Testis (tissue), 3 donors: ENCODE data around the gene DUSP22. TPM values are rescaled to one million over a fixed set of nuclear protein-coding genes. Genes with fewer than 3 reads are reported as not detected.
"Not testable (repeated sequence)": the region's sequence is repeated elsewhere in the genome, so short reads cannot be mapped to it uniquely, and the experiment has no call there.

Experiments
- DNase-seq: peaks from one replicate; pipeline ENCODE4 v3.0.0-alpha.2; 2019
- H3K27ac ChIP-seq, 2 donors: fragments of 200-600 bp; sonication (generic); one replicate each; pipeline ENCODE4 v1.5.1; 2019
- H3K27me3 ChIP-seq: fragments of 200-600 bp; sonication (generic); one replicate; pipeline ENCODE4 v1.5.1; 2019
- H3K36me3 ChIP-seq: fragments of 200-600 bp; sonication (generic); one replicate; pipeline ENCODE4 v1.5.1; 2017; ENCODE audit warnings: low read depth; ENCODE audit errors: missing control alignments
- H3K4me1 ChIP-seq: fragments of 200-600 bp; sonication (generic); one replicate; pipeline ENCODE4 v1.5.1; 2019
- H3K4me3 ChIP-seq, 2 donors: fragments of 200-600 bp; sonication (generic); one replicate each; pipeline ENCODE4 v1.5.1; 2017 to 2019
- H3K9me3 ChIP-seq: fragments of 200-600 bp; sonication (generic); one replicate; pipeline ENCODE4 v1.5.1; 2017
- POLR2A ChIP-seq: fragments of 450-650 bp; IDR thresholded peaks from one replicate; pipeline ENCODE4 v1.6.1; 2017; ENCODE audit warnings: antibody characterized with exemption, mild to moderate bottlenecking, moderate library complexity
- WGBS, 2 donors: methylation state at CpG; one replicate each; pipeline ENCODE4 v1.1.5; 2018; 5-methylcytosine and 5-hydroxymethylcytosine counted together
- intact Hi-C: fragments of 100-400 bp; cut with DNase I; formaldehyde crosslinking; loops from one replicate; pipeline ENCODE4 v1.15.1; 2023; ENCODE audit warnings: low total_unique reads
- polyA plus RNA-seq: library from polyadenylated mRNA; stranded (reverse); fragments of 350-450 nt; fragmentation: Illumina TruSeq; extraction: RNeasy Lipid Tissue Mini Kit (QIAGEN cat#74804); gene quantifications from one replicate; pipeline ENCODE4 v1.2.3, GENCODE V29; 2014; ENCODE audit warnings: low read depth, low replicate concordance; ENCODE audit not compliant: insufficient read depth
- total RNA-seq, 2 donors: library from RNA; depleted of rRNA; stranded (reverse); fragments of >200 nt; gene quantifications; one replicate each; pipeline ENCODE4 v1.2.3, GENCODE V29; 2016
- TF ChIP-seq, protein P1 (sequence below), 3 experiments: fragments of 450-650 bp in 2 of 3; fragments of 200-600 bp in 1 of 3; sonication (generic) in 1 of 3; IDR thresholded peaks; one replicate each; pipeline ENCODE4 v1.5.1; 2016 to 2019; ENCODE audit warnings: antibody characterized with exemption in 3 of 3, mild to moderate bottlenecking in 2 of 3, moderate library complexity in 1 of 3

The DUSP22 gene
- total and polyA plus RNA-seq, 3 donors from 2014 or later: 112 to 158 (median 129) TPM

DNA sequence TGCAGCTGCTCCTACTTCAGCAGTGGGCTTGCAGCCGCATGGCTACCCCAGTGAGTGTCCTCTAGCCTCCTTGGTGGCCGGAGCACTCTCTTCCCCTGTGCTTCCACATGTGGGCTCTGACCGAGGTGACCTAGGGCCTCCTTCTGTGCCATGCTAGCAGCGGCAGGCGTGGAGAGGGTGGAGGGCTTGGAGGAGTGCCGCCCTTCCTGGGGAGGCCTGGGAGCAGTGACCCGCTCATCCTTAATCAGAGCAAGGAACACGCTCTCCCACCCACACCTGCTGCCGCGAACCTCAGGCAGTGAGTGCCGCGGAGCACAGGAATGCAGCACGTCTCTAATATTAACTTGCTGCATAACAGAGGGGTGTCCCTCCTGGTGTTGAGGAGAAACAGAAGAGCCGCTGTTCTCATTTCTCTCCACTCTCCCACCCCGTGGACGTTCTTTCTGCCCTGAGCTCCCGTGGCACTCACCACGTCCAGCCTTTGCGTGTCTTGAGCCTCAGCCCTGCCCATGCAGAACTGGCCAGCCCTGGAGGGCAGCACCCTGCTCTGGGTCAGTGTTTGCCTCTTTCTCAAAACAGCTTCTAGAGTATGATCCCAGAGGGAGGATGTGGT is 31.9 kb downstream of the DUSP22 start:
- Histone ChIP-seq H3K36me3 (no peaks in the 10 kb centered on the region), H3K9me3 (no peaks in the 10 kb centered on the region), H3K27me3 (no peaks in the 10 kb centered on the region), H3K27ac (no peak overlapping the region), H3K4me1 (peaks cover 11% of the 10 kb centered on the region), H3K4me3 (no peak overlapping the region)
- 58 to 72% methylated on average over 19 of the region's 19 CpGs for WGBS, 2 donors
- intact Hi-C loops: no loop called here
- TF ChIP-seq POLR2A: no peak
- TF ChIP-seq, protein P1, sequence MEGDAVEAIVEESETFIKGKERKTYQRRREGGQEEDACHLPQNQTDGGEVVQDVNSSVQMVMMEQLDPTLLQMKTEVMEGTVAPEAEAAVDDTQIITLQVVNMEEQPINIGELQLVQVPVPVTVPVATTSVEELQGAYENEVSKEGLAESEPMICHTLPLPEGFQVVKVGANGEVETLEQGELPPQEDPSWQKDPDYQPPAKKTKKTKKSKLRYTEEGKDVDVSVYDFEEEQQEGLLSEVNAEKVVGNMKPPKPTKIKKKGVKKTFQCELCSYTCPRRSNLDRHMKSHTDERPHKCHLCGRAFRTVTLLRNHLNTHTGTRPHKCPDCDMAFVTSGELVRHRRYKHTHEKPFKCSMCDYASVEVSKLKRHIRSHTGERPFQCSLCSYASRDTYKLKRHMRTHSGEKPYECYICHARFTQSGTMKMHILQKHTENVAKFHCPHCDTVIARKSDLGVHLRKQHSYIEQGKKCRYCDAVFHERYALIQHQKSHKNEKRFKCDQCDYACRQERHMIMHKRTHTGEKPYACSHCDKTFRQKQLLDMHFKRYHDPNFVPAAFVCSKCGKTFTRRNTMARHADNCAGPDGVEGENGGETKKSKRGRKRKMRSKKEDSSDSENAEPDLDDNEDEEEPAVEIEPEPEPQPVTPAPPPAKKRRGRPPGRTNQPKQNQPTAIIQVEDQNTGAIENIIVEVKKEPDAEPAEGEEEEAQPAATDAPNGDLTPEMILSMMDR (IDR thresholded peaks at IDR 0.05): no peak
- no peak for DNase-seq

DNA sequence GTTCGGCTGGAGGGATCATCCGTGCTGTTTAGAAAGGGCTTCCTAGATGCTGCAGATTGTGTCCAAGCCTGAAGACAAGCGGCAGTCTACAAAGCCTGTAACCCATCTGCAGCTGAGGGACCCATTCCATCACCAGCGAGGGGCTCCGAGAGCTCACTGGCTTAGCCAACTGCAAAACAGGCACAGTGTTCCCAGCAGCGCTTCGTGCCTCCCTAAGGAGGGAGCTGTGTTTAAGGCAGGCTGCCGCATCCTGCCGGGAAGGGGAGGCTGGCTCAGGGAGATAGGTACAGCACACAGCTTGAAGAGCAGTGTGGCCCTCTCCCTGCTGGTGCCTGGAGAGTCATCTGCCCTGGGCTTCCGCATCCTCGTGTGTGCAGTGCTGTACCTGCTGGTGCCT is 32.4 kb downstream of the DUSP22 start:
- DNase-seq: no peak
- intact Hi-C loops: no loop called here
- Histone ChIP-seq H3K36me3 (no peaks in the 10 kb centered on the region), H3K4me1 (peaks cover 11% of the 10 kb centered on the region), H3K9me3 (no peaks in the 10 kb centered on the region), H3K27ac (no peak overlapping the region), H3K4me3 (no peak overlapping the region), H3K27me3 (no peaks in the 10 kb centered on the region)
- 74 to 80% methylated on average over 11 of the region's 11 CpGs for WGBS, 2 donors
- TF ChIP-seq, protein P1 (IDR thresholded peaks at IDR 0.05): no peak
- TF ChIP-seq POLR2A: no peak

DNA sequence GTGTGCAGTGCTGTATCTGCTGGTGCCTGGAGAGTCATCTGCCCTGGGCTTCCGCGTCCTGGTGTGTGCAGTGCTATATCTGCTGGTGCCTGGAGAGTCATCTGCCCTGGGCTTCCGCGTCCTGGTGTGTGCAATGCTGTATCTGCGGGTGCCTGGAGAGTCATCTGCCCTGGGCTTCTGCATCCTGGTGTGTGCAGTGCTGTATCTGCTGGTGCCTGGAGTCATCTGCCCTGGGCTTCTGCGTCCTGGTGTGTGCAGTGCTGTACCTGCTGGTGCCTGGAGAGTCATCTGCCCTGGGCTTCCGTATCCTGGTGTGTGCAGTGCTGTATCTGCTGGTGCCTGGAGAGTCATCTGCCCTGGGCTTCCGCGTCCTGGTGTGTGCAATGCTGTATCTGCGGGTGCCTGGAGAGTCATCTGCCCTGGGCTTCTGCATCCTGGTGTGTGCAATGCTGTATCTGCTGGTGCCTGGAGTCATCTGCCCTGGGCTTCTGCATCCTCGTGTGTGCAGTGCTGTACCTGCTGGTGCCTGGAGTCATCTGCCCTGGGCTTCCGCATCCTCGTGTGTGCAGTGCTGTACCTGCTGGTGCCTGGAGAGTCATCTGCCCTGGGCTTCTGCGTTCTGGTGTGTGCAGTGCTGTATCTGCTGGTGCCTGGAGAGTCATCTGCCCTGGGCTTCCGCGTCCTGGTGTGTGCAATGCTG is 33.0 kb downstream of the DUSP22 start:
- DNase-seq, H3K27ac ChIP-seq, H3K9me3 ChIP-seq, intact Hi-C loops, H3K27me3 ChIP-seq, H3K36me3 ChIP-seq, H3K4me3 ChIP-seq: not testable (repeated sequence)
- 83 to 84% methylated on average over 12 to 16 of the region's 16 CpGs for WGBS, 2 donors
- H3K4me1 ChIP-seq: peaks cover 11% of the 10 kb centered on the region

DNA sequence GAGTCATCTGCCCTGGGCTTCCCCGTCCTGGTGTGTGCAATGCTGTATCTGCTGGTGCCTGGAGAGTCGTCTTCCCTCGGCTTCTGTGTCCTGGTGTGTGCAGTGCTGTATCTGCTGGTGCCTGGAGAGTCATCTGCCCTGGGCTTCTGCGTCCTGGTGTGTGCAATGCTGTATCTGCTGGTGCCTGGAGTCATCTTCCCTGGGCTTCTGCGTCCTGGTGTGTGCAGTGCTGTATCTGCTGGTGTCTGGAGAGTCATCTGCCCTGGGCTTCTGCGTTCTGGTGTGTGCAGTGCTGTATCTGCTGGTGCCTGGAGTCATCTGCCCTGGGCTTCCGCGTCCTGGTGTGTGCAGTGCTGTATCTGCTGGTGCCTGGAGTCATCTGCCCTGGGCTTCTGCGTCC is 33.8 kb downstream of the DUSP22 start:
- H3K36me3 ChIP-seq, H3K9me3 ChIP-seq, H3K4me3 ChIP-seq, intact Hi-C loops, DNase-seq, H3K27me3 ChIP-seq, H3K27ac ChIP-seq: not testable (repeated sequence)
- peaks cover 11% of the 10 kb centered on the region for H3K4me1 ChIP-seq
- 69 to 78% methylated on average over 9 of the region's 9 CpGs for WGBS, 2 donors

DNA sequence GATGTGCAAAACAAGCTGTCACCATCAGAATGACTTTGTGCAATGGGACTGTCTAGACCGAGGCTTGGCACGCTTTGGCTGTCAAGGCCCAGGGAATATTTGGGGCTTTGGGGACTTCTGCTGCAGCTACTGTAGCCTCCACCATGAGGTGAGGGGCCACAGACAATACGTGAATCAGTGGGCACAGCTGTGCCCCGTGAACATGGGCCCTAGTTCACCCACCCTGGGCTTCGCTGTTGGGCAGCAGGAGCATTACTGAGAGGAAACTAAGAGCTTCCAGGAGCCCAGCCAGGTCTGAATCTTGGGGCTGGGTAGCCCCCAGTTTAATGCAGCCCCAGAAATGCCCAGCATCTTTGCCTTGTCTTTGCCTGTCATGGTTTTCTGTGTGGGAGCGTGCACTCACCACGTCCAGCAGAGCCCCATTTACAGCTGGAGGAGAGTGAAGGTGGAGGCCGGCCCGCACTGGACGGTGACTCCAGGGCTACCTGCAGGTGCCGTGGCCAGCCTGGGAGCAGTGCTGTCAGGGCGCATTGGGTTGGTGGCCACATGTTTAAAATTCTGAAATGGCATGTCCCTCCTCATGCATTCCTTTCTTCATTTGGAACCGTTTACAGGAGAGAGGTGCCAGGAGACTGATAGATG is 34.7 kb downstream of the DUSP22 start:
- H3K4me3 ChIP-seq: no peak overlapping the region
- H3K9me3 ChIP-seq: no peaks in the 10 kb centered on the region
- peaks cover 11% of the 10 kb centered on the region for H3K4me1 ChIP-seq
- no peak overlapping the region for H3K27ac ChIP-seq
- no peak for DNase-seq
- no peaks in the 10 kb centered on the region for H3K36me3 ChIP-seq
- WGBS, 2 donors: 84 to 88% methylated on average over 13 of the region's 13 CpGs
- no peaks in the 10 kb centered on the region for H3K27me3 ChIP-seq
- intact Hi-C loops: no loop called here
- TF ChIP-seq, protein P1 (IDR thresholded peaks at IDR 0.05): no peak
- TF ChIP-seq POLR2A: no peak
